IMR-90 (cell line): ENCODE measurements around the gene DNAJC4. TPM values are rescaled to one million over a fixed set of nuclear protein-coding genes. Genes with fewer than 3 reads are reported as not detected.

Experiments
- ATAC-seq: fragments of 200-7000 bp; cut with Tn5 transposase; 2 replicates; pipeline ENCODE4 v1.9.1; 2020; ENCODE audit warnings: low read depth, mild to moderate bottlenecking, moderate library complexity
- BruUV-seq: library from RNA; stranded (reverse); fragments of 400-500 nt; replicated peaks from 2 replicates; lab custom pipeline; 2021; lab: Mats Ljungman, UMichigan
- CTCF ChIA-PET: fragments of 300-600 bp; formaldehyde crosslinking; extraction: SDS; loops from one replicate; lab custom pipeline; 2021; ENCODE audit warnings: antibody characterized with exemption; lab: Yijun Ruan, JAX
- POLR2A ChIA-PET: fragments of 300-600 bp; sonication (Branson Sonifier 250); formaldehyde crosslinking; loops from one replicate; lab custom pipeline; 2022; ENCODE audit warnings: antibody characterized with exemption; ENCODE audit not compliant: unreplicated experiment; lab: Charles Lee
- DNase-seq: peaks from one replicate; pipeline ENCODE4 v3.0.0; 2013
- H2AFZ ChIP-seq: replicated peaks from 2 replicates; pipeline ENCODE3; 2013; ENCODE audit warnings: low read length, mild to moderate bottlenecking; ENCODE audit not compliant: poor library complexity
- H2AK5ac ChIP-seq: 2 replicates; pipeline ENCODE4 v1.6.1; 2013; ENCODE audit warnings: low read depth, low read length, inconsistent platforms
- H2AK9ac ChIP-seq: replicated peaks from 2 replicates; pipeline ENCODE3; 2013; ENCODE audit warnings: mild to moderate bottlenecking, low read depth, low read length, moderate library complexity; ENCODE audit not compliant: poor library complexity
- H2BK120ac ChIP-seq: 2 replicates; pipeline ENCODE4 v1.6.1; 2013; ENCODE audit warnings: low read depth, low read length, inconsistent platforms
- H2BK15ac ChIP-seq: 3 replicates; pipeline ENCODE4 v1.6.1; 2013; ENCODE audit warnings: low read depth, low read length, inconsistent platforms
- H2BK20ac ChIP-seq: 2 replicates; pipeline ENCODE4 v1.6.1; 2013; ENCODE audit warnings: low read depth, mild to moderate bottlenecking, inconsistent platforms, low read length, moderate library complexity
- H2BK5ac ChIP-seq: 2 replicates; pipeline ENCODE4 v1.6.1; 2013; ENCODE audit warnings: mild to moderate bottlenecking, low read depth, low read length, inconsistent platforms; ENCODE audit not compliant: poor library complexity, severe bottlenecking
- H3K14ac ChIP-seq: replicated peaks from 2 replicates; pipeline ENCODE4 v1.6.1; 2013; ENCODE audit warnings: low read depth, low read length, inconsistent platforms
- H3K18ac ChIP-seq: 2 replicates; pipeline ENCODE4 v1.6.1; 2013; ENCODE audit warnings: low read depth, low read length, control low read depth
- H3K23ac ChIP-seq: 2 replicates; pipeline ENCODE4 v1.6.1; 2013; ENCODE audit warnings: low read depth, low read length, inconsistent platforms
- H3K27ac ChIP-seq: 2 replicates; pipeline ENCODE4 v1.5.1; 2013; ENCODE audit warnings: mild to moderate bottlenecking, control low read depth, low read length; ENCODE audit not compliant: insufficient read depth
- H3K27me3 ChIP-seq: 2 replicates; pipeline ENCODE4 v1.6.1; 2013; ENCODE audit warnings: low read length; ENCODE audit not compliant: control insufficient read depth, insufficient read depth
- H3K36me3 ChIP-seq: 2 replicates; pipeline ENCODE4 v1.6.1; 2013; ENCODE audit warnings: low read length, mixed read lengths; ENCODE audit not compliant: control insufficient read depth, insufficient read depth
- H3K4ac ChIP-seq: 2 replicates; pipeline ENCODE4 v1.6.1; 2013; ENCODE audit warnings: low read depth, low read length, inconsistent platforms
- H3K4me1 ChIP-seq: 2 replicates; pipeline ENCODE4 v1.6.1; 2013; ENCODE audit warnings: low read length, mixed read lengths; ENCODE audit not compliant: control insufficient read depth, insufficient read depth
- H3K4me2 ChIP-seq: 2 replicates; pipeline ENCODE4 v1.6.1; 2013; ENCODE audit warnings: low read depth, mild to moderate bottlenecking, control low read depth, low read length, moderate library complexity
- H3K4me3 ChIP-seq: 2 replicates; pipeline ENCODE4 v1.5.1; 2013; ENCODE audit warnings: low read depth, mild to moderate bottlenecking, control low read depth, low read length, moderate library complexity; ENCODE audit not compliant: insufficient read depth
- H3K56ac ChIP-seq: 2 replicates; pipeline ENCODE4 v1.6.1; 2013; ENCODE audit warnings: low read length, inconsistent platforms; ENCODE audit not compliant: insufficient read depth; ENCODE audit errors: extremely low read depth
- H3K79me1 ChIP-seq, 2 experiments: 2 replicates each; pipeline ENCODE4 v1.6.1; 2013; ENCODE audit warnings: low read length in 2 of 2, inconsistent platforms in 1 of 2, low read depth in 1 of 2
- H3K9ac ChIP-seq: 2 replicates; pipeline ENCODE4 v1.6.1; 2013; ENCODE audit warnings: low read depth, low read length, control low read depth
- H3K9me1 ChIP-seq: 2 replicates; pipeline ENCODE4 v1.6.1; 2013; ENCODE audit warnings: low read length, inconsistent platforms; ENCODE audit not compliant: insufficient read depth
- H3K9me3 ChIP-seq: 2 replicates; pipeline ENCODE4 v1.6.1; 2013; ENCODE audit warnings: low read length; ENCODE audit not compliant: control insufficient read depth, insufficient read depth
- H4K20me1 ChIP-seq: 2 replicates; pipeline ENCODE4 v1.6.1; 2013; ENCODE audit warnings: low read length, inconsistent platforms; ENCODE audit not compliant: insufficient read depth
- H4K5ac ChIP-seq: 2 replicates; pipeline ENCODE4 v1.6.1; 2013; ENCODE audit warnings: mild to moderate bottlenecking, low read depth, low read length, control low read depth
- H4K8ac ChIP-seq, 2 experiments: 2 replicates each; pipeline ENCODE4 v1.6.1; 2013; ENCODE audit warnings: low read depth in 2 of 2, low read length in 2 of 2, control low read depth in 1 of 2, inconsistent platforms in 1 of 2
- H4K91ac ChIP-seq: 2 replicates; pipeline ENCODE4 v1.6.1; 2013; ENCODE audit warnings: low read depth, low read length, inconsistent platforms; ENCODE audit not compliant: insufficient read depth
- CEBPB ChIP-seq: IDR thresholded peaks from 2 replicates; pipeline ENCODE4 v1.6.1; 2012; ENCODE audit warnings: low read depth, low read length, improper control_type of control experiment
- MAZ ChIP-seq: IDR thresholded peaks from 2 replicates; pipeline ENCODE4 v1.6.1; 2012; ENCODE audit warnings: low read depth, mild to moderate bottlenecking, low read length, improper control_type of control experiment, moderate library complexity, borderline replicate concordance
- RFX5 ChIP-seq: IDR thresholded peaks from 2 replicates; pipeline ENCODE4 v1.8.0; 2012; ENCODE audit warnings: low read depth, mild to moderate bottlenecking, low read length, moderate library complexity
- SMC3 ChIP-seq: fragments of 150-350 bp; IDR thresholded peaks from 2 replicates; pipeline ENCODE4 v1.6.1; 2016; ENCODE audit warnings: low read depth, mild to moderate bottlenecking, antibody characterized with exemption, low read length, moderate library complexity
- USF2 ChIP-seq: fragments of 150-350 bp; IDR thresholded peaks from 2 replicates; pipeline ENCODE4 v1.6.1; 2017; ENCODE audit warnings: mild to moderate bottlenecking, antibody characterized with exemption, low read length, low read depth
- WGBS, 2 experiments: methylation state at CpG; one replicate each; pipeline versions ENCODE4 v1.1.5 to v1.1.7; 2013; ENCODE audit warnings: missing lambda C conversion rate in 2 of 2; ENCODE audit not compliant: insufficient read length in 1 of 2; ENCODE audit errors: extremely low coverage in 2 of 2; 5-methylcytosine and 5-hydroxymethylcytosine counted together
- dilution Hi-C: fragments of 300-500 bp; cut with HindIII; formaldehyde crosslinking; loops from one replicate; pipeline ENCODE4 v1.14.3; 2018; ENCODE audit warnings: low sequenced_read_pairs; ENCODE audit not compliant: unreplicated experiment
- in situ Hi-C: fragments of 300-500 bp; cut with MboI; formaldehyde crosslinking; loops from 3 replicates; pipeline ENCODE4 v1.14.3; 2019; ENCODE audit warnings: low sequenced_read_pairs, inconsistent platforms, mixed read lengths
- intact Hi-C: fragments of 100-400 bp; cut with micrococcal nuclease; formaldehyde crosslinking; loops from 2 replicates; pipeline ENCODE4 v1.10.0; 2022
- polyA plus RNA-seq, 3 experiments: library from polyadenylated mRNA; depleted of rRNA; stranded (reverse); fragments of >200 nt; gene quantifications; 2 replicates each; pipeline ENCODE4 v1.2.3, GENCODE V29; 2012; ENCODE audit warnings: low replicate concordance in 1 of 3
- total RNA-seq: library from RNA; depleted of rRNA; stranded (reverse); fragments of >200 nt; gene quantifications from 2 replicates; pipeline ENCODE4 v1.2.3, GENCODE V29; 2012

DNAJC4 gene
- total and polyA plus RNA-seq, 2 of the 4 experiments (the other 2 are of a cell fraction): 2.2 to 22.8 TPM

DNA sequence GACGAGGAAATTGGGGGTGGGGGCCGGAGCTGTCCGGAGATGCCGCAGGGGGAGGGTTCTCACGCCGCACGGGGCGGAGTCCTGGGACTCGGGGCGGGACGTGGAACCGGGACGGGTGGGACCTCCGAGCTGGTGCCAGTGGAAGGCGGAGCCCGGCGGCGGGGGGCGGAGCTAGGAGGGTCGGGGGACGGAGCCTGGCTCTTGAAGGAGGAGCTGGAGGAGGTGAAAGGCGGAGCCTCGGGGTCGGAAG is 10.8 kb downstream of the DNAJC4 start:
- Histone ChIP-seq H2AK5ac (no peak overlapping the region; the same call in 1 of the 2 replicates), H2BK15ac (peak overlapping the region; percentile 35; the same call in 1 of the 3 replicates), H3K56ac (no peak overlapping the region), H3K9me3 (no peaks in the 10 kb centered on the region), H3K9ac (peak overlapping the region; percentile 68), H3K79me1 (peaks cover 18 to 37% of the 10 kb centered on the region in 2 experiments; a peak in 3 of 4 replicates), H2BK120ac (peak overlapping the region; percentile 82; the same call in 1 of the 2 replicates), H2AK9ac (peak overlapping the region; percentile 81), H3K14ac (peak overlapping the region; percentile 81; the same call in 1 of the 2 replicates), H2AFZ (peak overlapping the region; percentile 99), H3K9me1 (peaks cover 14% of the 10 kb centered on the region), H2BK20ac (no peak overlapping the region), H3K4ac (peak overlapping the region; percentile 93), H3K18ac (peak overlapping the region; percentile 20; the same call in 1 of the 2 replicates), H4K8ac (peak overlapping the region; percentile 96 to 97; a peak in 3 of 4 replicates), H4K5ac (0 out of 2 replicates have a peak overlapping the region, but pooled peaks have one; percentile 14), H2BK5ac (peak overlapping the region; percentile 92), H3K4me1 (peaks cover 13% of the 10 kb centered on the region), H3K4me2 (peak overlapping the region; percentile 12), H3K27ac (peak overlapping the region; percentile 89), H3K36me3 (peaks cover 28% of the 10 kb centered on the region), H4K20me1 (peaks cover 22% of the 10 kb centered on the region), H4K91ac (peak overlapping the region; percentile 83; the same call in 1 of the 2 replicates), H3K27me3 (no peaks in the 10 kb centered on the region), H3K23ac (no peak overlapping the region), H3K4me3 (peak overlapping the region; percentile 65)
- WGBS, 2 experiments: 0% methylated on average over 4 of the region's 24 CpGs; no CpG with 5 or more reads in 1 of the 2 experiments
- intact Hi-C loops: loop anchor here (2.0 kb wide), 1 partner anchor 54 kb away; the partner anchor contains the start of gene STIP1
- BruUV-seq: no TSS peak
- in situ Hi-C loops: no loop called here
- ATAC-seq: peak; percentile 85
- DNase-seq: peak; percentile 99
- ChIA-PET CTCF (interaction anchor here (0.6 to 2.5 kb wide), 3 partner anchors 37 to 882 kb away, joined by 3 to 8 read pairs (median 5); no protein-coding TSS in a partner anchor), POLR2A (interaction anchor here (0.6 to 1.1 kb wide), 2 partner anchors 36 to 56 kb away, joined by 3 to 24 read pairs; no protein-coding TSS in a partner anchor)
- no peak for TF ChIP-seq MAZ
- TF ChIP-seq CEBPB: no peak
- TF ChIP-seq SMC3: no peak
- no peak for TF ChIP-seq USF2
- TF ChIP-seq RFX5: no peak
- dilution Hi-C loops: no loop called here
